GM19025 (cell line): ENCODE measurements around the gene MYADM.

Experiments used
- ATAC-seq: cut with Tn5 transposase; IDR thresholded peaks from one replicate; pipeline ENCODE4 v1.9.1; 2021; ENCODE audit warnings: mild to moderate bottlenecking, low read depth, moderate library complexity; ENCODE audit not compliant: unreplicated experiment

The MYADM gene

DNA sequence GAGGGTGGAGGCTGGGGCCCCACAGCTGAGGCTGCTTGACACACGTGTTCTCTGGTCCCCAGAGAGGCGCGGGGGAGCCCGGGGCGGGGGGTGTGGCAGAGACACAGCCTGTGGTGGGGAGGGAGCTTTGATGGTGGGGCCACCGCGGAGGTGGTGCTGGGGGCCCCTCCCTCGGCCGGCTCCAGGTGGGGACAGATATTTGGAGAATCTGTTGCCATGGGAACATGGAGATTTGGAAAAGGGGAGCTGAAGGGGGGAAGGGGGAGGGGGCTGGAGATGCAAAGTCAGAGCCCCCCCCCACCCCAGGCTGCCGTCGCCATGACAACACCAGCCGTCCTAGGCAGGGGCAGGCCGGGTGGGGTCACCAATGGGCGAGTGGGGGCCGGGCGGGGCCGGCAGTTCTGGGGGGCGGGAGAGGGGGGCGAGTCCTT, 15.6 kb downstream of the MYADM start:
- no peak for ATAC-seq

DNA sequence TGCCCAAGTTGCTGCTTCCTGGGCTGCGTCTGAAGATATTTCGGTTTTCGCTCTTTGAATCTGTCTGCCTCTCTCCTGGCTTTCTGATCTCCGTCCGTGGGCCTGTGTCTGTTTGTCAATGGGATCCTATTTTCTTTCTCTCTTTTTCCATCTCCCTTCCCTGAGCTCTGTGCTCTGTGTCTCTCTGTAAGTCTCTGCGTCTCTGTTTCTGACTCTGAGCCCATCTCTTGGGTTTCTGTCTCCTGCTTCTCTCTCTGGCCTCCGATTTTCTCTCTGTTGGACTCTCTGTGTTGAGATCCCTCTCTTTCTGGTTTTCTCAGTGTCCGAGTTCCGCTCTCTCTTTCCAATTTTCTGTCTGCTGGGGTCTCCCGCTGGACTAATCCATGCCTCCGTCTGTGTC, 16.1 kb downstream of the MYADM start:
- ATAC-seq = no peak

DNA sequence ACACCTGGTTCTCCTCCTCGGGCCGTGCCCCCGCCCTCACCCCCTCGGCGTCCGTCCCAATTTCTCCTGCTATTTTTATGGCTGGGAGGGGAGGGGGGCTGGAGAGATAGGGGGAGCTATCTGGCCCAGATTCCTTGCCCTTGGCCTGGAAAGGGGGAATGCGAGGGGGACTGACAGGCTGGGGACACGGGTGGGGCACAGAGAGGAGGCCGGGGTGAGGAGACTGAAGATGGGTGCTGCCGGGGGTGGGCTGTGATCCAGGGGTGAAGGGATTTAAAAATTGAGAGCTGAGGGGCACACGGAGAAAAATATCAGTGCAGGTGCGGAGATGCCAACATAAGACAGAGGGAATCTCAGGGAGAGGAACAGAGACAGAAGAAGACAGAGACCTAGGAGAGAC, 16.6 kb downstream of the MYADM start:
- ATAC-seq = no peak

DNA sequence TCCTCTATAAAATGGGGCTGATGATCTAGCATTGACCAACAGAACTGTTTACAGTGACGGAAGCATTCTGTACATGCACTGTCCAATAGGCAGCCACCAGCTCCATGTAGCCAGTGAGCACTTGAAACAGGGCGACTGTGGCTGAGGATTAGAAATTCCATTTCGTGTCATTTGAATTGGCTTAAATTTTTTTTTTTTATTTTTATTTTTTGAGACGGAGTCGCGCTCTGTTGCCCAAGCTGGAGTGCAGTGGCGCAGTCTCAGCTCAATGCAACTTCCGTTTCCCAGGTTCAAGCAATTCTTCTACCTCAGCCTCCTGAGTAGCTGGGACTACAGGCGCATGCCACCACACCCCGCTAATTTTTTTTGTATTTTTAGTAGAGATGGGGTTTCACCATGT, 17.4 kb downstream of the MYADM start:
- no peak for ATAC-seq

DNA sequence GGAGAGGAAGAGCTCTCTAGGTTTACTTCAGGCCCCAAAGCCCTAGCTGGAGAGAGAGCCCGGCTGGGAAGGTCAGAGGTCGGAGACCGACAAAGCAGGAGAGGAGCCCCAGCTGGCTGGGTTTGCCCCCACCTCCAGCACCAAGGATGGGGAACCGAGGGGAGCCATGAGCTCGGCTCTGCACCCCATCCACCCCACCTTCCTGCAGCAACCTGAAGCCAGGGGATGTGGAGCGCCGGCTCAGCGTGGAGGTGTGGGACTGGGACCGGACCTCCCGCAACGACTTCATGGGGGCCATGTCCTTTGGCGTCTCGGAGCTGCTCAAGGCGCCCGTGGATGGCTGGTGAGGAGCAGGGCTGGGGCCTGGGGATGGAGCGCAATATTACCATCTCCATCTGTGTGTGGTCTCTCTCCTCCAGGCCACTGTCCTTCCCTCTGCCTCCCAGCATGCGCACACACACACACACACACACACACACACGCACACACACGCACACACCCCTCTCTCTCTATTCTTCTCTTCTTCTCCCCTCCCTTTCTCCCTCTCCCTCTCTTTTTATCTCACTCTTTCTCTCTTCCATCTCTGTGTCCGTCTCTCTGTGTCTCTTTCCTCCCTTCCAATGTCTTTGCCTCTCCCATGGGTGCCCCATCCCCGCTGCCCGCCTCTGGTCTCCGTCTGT, 24.8 kb downstream of the MYADM start:
- no peak for ATAC-seq

DNA sequence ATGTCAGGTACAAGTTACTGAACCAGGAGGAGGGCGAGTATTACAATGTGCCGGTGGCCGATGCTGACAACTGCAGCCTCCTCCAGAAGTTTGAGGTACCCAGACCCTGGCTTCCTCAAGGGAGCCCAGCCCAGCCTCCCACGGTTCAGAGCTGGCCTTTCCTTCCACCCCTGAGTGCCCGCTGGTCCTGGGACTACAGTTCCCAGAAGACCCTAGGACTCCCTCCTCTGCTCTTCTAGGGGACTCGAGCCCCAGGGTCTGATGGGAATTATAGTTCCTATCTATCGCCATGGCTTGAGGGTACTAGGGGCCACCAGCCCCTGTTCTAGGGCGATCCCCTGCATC, 25.3 kb downstream of the MYADM start:
- ATAC-seq = no peak

DNA sequence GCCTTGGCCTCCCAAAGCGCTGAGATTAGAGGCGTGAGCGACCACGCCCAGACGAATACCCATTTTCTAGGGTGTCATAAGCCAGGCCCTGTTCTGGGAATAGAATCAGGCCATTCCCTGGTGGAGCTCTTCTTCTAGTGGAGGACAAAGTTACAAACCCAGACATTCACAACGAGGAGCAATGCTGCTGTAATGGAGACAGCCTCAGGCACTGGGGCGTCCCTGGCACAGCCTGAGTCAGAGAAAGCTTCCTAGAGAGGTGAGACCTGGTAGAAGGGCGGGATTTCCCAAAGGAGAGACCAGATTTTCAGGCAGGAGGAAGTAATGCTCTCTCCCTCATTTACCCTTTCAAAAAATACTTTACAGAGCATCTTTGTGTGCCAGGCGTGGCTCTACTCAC, 27.0 kb downstream of the MYADM start:
- no peak for ATAC-seq

DNA sequence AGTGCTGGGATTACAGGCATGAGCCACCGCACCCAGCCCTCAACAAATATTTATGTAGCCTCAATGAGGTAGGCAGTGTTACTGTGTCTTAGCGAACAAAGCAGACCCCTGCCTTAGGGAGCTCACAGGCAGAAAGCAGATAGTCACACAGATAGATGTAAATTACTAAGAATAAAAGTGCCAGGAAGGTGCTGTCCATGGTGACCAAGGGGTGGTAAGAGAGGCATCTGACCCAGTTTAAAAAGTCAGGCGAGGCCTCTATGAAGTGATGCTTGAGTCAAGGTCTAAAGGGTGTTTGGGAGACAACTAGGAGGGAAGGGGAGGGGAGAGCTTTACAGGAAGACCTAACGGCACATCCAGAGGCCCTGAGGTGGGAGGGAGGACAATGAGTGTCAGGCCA, 29.0 kb downstream of the MYADM start:
- no peak for ATAC-seq

DNA sequence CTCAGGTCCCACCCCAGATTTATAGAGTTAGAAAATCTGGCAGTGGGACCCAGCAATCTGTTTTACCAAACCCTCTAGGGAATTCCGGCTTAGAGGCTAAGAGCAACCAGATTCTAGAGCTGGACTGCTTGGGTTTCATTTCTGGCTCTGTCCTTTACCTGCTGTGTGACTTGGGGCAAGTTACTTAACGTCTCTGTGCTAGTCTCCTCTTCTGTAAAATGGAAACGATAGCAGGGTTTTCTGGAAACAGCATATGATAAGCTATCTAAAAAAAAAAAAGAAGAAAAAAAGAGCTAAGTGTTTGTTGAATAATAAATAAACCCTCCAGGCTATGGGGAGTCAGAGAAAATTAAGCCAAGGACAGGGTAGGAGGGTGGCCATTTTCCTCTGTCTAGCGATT, 29.8 kb downstream of the MYADM start:
- ATAC-seq = no peak

DNA sequence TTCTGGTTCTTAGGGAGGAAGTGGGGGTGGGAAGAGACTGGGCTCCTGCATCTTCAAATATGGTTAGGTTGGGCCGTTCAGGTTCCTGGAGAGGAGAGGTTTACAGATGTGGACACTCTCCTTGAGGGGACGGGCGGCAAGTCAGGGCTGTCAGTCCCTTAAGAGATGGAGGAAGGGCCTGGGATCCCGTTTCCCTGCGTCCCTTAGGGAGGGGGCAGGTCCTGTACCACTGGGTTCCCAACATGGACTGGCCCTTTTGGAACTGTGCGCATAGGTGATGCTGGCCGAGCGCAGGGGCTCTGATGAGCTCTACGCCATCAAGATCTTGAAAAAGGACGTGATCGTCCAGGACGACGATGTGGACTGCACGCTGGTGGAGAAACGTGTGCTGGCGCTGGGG, 30.5 kb downstream of the MYADM start:
- no peak for ATAC-seq

DNA sequence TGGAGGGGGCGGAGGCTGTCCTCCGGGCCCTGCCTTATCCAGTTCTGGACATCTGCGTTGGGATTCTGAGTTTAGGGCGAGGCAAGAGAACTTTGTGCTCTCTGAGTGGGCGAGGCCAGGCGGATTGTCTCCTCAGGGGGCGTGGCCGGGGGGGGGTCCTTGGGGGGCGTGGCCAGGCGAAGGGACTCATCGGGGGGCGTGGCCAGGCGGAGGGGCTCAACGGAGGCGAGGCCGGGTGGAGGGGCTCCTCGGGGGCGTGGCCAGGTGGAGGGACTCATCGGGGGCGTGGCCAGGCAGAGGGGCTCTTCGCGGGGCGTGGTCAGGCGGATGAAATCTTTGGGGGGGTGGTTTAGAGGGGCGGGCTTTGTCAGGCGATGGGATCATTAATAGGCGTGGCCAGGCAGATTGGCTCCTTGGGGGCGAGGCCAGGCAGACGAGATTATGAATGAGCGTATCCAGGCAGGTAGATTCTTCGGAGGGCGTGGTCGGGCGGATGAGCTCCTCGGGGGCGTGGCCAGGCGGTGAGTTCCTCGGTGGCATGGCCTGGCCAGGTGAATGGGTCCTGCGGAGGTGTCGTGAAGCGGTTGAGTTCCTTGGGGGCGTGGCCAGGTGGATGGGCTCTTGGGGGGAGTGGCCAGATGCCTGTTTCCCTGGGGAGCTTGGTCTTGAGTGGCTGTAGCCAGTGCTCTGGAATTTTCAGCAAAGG, 31.1 kb downstream of the MYADM start:
- no peak for ATAC-seq

DNA sequence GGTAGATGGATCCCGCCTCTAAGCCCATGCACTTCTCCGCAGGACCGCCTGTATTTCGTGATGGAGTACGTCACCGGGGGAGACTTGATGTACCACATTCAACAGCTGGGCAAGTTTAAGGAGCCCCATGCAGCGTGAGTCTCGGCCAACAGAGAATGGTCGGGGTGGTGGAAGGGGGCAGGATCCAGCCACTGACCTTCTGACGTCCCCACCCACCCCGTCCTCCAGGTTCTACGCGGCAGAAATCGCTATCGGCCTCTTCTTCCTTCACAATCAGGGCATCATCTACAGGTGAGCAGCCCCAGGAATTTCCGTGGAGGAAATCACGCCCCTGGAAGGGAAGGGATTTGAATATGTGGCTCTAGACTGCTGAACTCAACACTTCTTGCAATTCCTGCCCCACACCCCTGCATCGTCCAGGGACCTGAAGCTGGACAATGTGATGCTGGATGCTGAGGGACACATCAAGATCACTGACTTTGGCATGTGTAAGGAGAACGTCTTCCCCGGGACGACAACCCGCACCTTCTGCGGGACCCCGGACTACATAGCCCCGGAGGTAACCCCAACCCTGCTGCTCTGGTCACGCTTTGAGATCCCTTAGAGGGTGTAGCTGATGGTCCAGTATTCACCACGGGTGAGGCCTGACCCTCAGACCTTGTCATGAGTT, 32.6 kb downstream of the MYADM start:
- no peak for ATAC-seq

DNA sequence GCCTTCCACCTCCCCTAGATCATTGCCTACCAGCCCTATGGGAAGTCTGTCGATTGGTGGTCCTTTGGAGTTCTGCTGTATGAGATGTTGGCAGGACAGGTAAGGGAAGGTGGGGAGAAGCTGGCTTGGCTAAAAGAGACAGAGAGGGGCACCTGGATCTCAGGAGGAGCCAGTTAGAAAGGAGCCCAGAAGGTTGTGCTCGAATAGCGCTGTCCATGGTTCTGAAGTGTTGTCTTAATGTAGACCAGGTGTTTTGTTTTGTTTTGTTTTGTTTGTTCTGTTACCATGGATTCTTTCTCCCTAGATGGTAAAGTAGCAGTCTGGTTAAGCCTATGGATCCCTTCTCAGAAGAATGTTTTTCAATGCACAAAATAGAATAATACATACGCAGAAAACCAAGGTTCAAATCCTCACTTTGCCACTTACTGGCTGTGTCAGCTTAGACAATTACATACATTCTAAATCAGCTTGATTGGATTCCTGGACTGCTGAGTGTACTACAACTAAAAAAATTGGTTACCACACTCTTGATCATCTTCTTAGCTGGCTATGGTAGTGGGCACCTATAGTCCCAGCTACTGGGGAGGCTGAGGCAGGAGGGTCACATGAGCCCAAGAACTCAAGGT, 35.5 kb downstream of the MYADM start:
- no peak for ATAC-seq

DNA sequence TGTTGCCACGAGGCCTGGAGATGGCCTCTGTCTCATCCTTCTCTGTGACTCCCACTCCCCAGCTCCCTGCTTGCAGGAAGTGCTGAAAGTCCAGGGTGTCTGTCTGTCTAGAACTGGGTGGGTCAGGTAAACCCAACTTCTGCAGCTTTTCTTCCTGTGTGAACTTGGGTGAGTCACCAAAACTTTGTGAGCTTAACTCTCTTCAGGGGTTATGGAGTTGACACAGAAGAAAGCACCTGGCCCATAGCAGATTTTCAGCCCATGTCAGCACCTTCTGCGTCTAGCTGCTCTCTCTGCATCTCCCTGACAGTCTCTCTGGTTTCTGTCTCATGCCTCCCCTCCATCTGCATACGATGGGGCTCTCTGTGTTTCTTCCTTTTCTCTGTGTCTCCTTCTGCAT, 37.2 kb downstream of the MYADM start:
- no peak for ATAC-seq

DNA sequence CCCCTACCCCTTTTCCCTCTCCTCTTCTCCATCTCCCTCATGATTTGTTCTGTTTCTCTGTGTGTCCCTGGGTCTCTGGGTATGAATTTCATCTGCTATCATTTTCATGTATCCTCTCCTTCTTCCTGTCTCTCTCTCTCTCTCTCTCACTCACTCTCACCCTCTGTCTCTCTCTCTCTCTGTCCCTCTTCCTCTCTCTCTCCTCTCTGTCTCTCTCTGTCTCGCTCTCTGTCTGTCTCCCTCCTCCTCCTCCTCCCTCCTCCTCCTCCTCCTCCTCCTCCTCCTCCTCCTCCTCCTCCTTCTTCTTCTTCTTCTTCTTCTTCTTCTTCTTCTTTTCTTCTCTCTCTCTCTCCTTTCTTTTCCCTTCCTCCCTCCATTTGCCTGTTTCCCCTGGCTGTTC, 38.1 kb downstream of the MYADM start:
- ATAC-seq = no peak

DNA sequence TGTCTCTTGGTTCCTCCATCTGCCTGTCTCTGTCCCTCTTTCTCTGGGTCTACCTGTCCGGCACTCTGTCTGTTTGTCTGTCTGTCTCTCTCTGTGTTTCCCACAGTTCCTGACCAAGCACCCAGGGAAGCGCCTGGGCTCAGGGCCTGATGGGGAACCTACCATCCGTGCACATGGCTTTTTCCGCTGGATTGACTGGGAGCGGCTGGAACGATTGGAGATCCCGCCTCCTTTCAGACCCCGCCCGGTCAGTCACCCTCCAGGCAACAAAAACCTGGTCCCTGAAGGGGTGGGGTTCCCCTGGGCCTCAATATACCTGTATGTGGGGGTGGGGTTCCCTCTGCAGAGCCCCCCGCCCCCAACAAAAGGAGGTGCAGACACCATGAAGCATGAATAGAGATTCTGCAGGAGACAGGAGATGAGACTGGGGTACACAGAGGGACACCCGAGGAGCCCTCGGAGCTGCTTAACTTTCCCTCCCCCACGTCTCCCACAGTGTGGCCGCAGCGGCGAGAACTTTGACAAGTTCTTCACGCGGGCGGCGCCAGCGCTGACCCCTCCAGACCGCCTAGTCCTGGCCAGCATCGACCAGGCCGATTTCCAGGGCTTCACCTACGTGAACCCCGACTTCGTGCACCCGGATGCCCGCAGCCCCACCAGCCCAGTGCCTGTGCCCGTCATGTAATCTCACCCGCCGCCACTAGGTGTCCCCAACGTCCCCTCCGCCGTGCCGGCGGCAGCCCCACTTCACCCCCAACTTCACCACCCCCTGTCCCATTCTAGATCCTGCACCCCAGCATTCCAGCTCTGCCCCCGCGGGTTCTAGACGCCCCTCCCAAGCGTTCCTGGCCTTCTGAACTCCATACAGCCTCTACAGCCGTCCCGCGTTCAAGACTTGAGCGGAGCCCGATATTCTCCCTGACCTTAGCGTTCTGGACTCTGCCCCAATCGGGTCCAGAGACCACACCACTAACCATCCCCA, 38.8 kb downstream of the MYADM start:
- ATAC-seq = no peak

DNA sequence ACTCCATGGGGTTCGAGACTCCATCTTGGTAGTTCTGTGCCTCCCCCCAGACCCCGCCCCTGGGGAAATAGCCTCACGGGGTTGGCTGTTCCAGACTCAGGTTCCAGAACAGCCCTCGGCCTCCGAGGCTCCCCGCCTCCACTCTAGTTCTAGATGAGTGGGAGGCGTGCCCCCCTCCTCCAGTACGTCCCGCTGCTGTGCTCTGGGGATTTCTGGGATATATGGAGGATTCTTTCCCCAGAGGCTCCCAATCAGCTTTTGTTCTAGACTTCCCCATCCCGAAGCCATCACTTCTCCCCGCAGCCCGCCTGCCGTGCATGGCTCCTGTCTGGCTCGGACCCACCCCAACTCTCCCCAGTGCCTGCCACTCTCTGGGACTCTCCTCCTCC, 39.5 kb downstream of the MYADM start:
- ATAC-seq = no peak

DNA sequence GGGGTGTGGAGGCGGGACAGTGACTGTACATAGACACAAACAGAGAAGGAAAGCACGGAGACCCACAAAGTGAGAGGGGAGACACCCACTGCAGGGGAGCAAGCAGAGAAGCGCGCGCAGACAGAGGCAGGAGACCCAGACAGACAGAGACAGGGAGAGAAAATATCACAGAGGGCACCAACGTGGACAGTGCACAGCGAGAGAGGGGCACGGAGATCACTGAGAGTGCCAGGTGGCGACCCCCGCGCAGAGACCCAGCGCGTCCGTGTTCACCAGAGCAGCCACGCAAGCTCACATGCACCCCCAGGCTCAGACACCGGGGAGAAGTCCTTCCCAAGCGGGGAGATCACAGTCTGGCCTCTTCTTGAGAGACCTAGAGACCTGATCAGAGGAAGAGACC, 40.0 kb downstream of the MYADM start:
- ATAC-seq = no peak

DNA sequence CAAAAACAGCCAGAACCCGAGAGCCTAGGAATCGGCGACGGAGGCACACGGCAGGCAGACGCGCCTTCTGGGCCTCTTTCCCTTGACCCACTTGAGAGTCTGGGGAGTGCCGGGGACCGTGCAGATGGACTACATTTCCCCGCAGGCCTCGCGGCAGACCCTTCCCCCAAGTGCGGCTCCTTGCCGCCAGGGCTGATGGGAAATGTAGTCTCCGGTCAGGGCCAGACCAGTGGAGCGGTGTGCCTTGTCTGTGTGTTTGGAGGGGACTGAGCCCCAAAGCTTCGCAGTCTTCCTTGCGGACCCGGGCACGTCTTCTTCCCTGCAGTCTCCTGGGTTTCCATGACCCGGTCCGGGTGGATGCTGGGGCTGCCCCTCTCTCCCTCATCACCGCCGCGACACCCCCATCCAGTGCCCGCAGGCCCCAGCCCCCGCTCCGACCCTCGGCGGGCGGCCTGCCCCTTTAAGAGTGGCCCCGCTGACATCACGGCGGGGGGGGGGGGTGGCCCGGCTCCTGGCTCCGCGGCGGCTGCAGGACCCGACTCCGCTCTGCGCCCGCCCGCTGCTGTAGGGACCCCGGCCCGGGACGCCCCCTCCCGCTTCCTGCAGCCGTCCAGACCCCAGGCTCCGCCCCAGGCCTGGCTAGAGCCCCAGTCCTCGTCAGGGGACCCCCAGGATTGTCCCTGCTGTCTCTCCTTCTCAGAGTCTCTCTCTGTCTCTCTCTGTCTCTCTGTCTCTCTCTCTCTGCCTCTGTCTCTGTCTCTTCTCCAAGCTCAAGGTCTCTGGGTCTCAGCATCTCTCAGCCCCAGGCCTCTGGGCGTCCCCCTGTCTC, 40.6 kb downstream of the MYADM start:
- no peak for ATAC-seq
